ENCODE results near the gene SMYD2. TPM values are rescaled to one million over a fixed set of nuclear protein-coding genes. Genes with fewer than 3 reads are reported as not detected.

SMYD2 gene
- polyA plus RNA-seq, 5 donors, result 61.1 to 82.7 (median 68.8) TPM

GRCh38 chr1:214383381-214384372, 102.7 kb downstream of the SMYD2 start:
- DNase-seq, result no peak

GRCh38 chr1:214384373-214385079, 103.6 kb downstream of the SMYD2 start:
- no peak for DNase-seq

- DNase-seq, result no peak
These were observed 104.5 kb downstream of the SMYD2 start for GRCh38 chr1:214385428-214385827.

GRCh38 chr1:214386333-214386732, 105.4 kb downstream of the SMYD2 start:
- no peak for DNase-seq

Measured in right lung (tissue), 5 donors.